Measurements from ENCODE around the gene MMP15.
"Not testable (repeated sequence)": the region's sequence is repeated elsewhere in the genome, so short reads cannot be mapped to it uniquely, and the experiment has no call there.

The MMP15 gene

DNA sequence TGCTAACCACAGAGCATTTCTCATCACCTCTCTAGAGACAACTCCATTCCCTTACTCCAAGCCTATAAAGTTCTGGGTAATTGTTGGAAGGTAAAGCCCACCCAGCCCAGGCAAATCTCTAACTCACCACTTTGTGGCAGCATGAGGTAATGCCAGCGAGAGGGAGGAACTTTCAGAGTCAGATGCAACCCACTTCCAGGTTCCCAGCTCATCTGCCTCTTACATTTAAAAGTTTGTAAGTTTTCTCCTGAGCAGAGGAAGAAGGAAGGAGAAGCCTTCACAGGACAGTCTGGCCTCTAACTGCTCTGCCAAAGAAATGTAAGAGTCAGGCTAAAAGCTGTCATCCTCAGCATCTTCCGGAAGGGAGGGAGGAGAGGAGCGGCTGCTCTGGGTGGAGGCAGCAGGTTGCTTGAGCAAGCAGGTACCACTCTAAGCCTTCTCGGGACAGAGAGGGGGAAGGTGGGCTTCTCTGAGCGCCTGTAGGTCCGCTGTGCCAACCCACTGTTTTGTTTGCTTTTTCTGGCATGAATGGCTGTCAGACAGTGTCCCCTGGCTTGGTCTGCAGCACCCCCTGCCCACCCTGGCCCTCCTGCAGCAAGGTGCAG lies 26.1 kb upstream of the MMP15 start:
- Histone ChIP-seq H3K4me1 (ENCODE audit: insufficient read depth, low read length) (peaks cover 23% of the 10 kb centered on the region), H3K36me3 (ENCODE audit: insufficient read depth, low read length) (peaks cover 46% of the 10 kb centered on the region), H3K9me3 (ENCODE audit: low read length) (no peaks in the 10 kb centered on the region), H2AFZ (ENCODE audit: low read depth, low read length) (peak overlapping the region; percentile 44), H3K4me3 (ENCODE audit: low read length) (peak overlapping the region; percentile 66), H3K27me3 (ENCODE audit: insufficient read depth, low read length) (no peaks in the 10 kb centered on the region)

DNA sequence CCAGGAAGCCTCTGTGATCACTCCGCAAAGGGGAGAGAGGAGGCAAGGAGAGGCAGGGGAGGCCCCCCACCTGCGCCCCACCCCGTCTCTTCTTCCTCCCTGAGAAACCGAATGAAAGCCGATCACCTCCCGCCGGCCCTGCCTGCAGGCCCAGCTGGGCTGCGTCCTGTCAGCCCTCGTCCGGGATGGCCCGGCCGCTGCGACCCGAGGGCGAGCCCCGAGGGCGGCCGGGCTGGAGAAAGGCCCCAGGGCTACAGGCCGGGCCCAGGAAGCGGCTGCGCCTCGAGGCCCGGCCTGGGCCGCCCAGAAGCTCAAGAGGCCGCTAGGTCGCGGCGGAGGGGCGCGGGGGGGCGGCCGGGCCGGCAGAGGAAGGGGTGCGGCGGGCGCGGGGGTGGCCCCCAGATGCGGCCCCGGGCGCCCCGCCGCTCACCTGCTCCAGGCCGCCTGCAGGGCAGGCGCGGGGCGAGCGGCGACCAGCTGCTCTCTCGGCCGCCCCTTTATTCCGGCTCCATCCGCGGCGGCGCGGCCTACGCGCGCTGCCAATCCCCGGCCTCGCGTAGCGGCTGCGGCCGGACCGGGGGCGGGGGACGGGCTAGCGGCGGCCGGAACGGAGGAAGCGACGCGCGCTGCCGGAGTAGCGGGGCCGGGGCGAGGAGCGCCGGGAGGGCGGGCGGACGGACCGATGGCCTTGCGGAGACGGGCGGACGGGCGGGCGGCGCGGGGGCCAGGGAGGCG lies 25.4 kb upstream of the MMP15 start, which contains the start of gene ZNF319:
ZNF319 (minus strand) TSS at position 702 of the 735 bp plus-strand sequence. CDS start 2,407 bp downstream, outside the sequence.
- Histone ChIP-seq H3K27me3 (ENCODE audit: insufficient read depth, low read length) (no peaks in the 10 kb centered on the region), H3K36me3 (ENCODE audit: insufficient read depth, low read length) (peaks cover 44% of the 10 kb centered on the region), H3K9me3 (ENCODE audit: low read length) (no peaks in the 10 kb centered on the region), H2AFZ (ENCODE audit: low read depth, low read length) (peak within 1 kb of the TSS; percentile 77), H3K4me1 (ENCODE audit: insufficient read depth, low read length) (peaks cover 23% of the 10 kb centered on the region), H3K4me3 (ENCODE audit: low read length) (peak within 1 kb of the TSS; percentile 66)

DNA sequence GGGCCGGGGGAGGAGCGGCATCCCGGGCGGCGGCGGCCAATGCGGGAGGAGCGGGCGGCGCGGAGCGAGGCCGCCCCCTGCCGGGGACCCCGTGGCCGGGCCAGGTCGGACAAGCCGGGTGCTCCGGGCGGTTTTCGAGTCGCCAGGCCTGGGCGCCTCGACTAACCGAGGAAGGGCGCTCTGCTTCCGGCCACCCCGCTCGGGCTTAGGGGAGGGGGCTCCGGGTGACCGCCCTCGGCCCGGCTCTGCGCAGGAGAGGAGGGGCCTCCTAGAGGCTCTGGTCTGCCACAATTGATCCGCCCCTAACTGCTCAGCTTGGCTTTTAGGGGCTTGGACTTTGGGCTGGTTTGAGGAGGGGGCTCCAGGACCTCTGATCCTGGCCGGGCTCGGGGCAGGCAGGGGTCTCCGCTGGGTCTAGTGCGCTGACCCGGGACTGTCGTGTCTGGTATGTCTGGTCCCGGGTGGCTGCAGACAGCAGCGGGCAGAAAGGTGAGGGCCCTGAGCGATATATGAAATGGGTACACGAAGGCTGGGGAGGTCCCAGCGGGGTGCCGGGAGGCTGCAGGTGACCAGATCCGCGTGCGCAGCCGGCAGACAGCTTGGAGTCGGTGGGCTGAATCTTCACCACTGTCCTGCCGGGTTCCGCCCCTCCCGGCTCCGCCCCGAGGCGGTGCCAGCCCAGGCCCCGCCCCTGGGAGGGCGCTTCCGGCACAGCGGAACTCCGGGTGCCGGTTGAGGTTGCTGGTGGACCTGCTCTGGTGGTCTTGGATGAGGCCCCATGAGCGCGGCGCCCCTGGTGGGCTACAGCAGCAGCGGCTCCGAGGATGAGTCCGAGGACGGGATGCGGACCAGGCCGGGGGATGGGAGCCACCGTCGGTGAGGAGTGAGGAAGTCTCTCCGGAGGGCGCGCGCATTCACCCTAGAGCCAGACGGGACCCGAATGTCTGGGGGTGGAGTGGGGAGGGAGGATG lies 24.6 kb upstream of the MMP15 start, which contains the start of gene USB1:
USB1 (plus strand) TSS at position 702 of the 971 bp plus-strand sequence; CDS start at position 779, 77 bp downstream.
- H2AFZ ChIP-seq (ENCODE audit: low read depth, low read length): peak within 1 kb of the TSS; percentile 77
- H3K36me3 ChIP-seq (ENCODE audit: insufficient read depth, low read length): peaks cover 42% of the 10 kb centered on the region
- no peaks in the 10 kb centered on the region for H3K9me3 ChIP-seq (ENCODE audit: low read length)
- H3K4me3 ChIP-seq (ENCODE audit: low read length): peak within 1 kb of the TSS; percentile 66
- H3K4me1 ChIP-seq (ENCODE audit: insufficient read depth, low read length): peaks cover 23% of the 10 kb centered on the region
- H3K27me3 ChIP-seq (ENCODE audit: insufficient read depth, low read length): no peaks in the 10 kb centered on the region

DNA sequence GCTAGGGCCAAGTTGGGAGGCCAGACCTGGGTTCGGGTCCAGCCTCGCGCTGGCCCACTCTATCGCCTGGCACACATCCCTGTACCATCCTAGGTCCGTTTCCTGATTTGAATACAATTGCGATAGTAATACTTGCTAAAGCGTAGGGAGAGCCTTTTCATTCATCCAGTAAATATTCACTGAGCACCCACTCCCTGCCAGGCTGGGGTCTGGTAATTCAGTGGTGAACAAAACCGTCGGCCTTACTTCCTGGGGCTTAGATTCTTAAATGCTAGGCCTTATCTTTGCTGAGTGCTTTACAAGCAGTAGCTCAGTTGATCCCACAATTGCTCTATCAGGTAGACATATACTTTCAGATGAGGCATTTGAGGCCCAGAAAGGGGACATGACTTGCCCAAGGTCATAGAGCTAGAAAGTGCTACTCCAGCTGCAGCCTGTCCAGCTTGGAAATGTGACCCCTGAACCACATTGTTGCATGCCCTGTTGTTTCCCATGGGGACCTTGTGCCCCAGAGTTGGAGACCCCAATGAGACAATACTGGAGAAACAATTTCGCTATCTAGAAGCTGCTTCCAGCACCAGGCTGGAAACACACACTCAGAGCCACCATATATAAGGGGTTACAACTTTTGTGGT lies 23.7 kb upstream of the MMP15 start:
- Histone ChIP-seq H3K27me3 (ENCODE audit: insufficient read depth, low read length) (no peaks in the 10 kb centered on the region), H3K4me1 (ENCODE audit: insufficient read depth, low read length) (peaks cover 23% of the 10 kb centered on the region), H3K9me3 (ENCODE audit: low read length) (no peaks in the 10 kb centered on the region), H3K4me3 (ENCODE audit: low read length) (peak overlapping the region; percentile 66), H3K36me3 (ENCODE audit: insufficient read depth, low read length) (peaks cover 38% of the 10 kb centered on the region), H2AFZ (ENCODE audit: low read depth, low read length) (no peak overlapping the region)

DNA sequence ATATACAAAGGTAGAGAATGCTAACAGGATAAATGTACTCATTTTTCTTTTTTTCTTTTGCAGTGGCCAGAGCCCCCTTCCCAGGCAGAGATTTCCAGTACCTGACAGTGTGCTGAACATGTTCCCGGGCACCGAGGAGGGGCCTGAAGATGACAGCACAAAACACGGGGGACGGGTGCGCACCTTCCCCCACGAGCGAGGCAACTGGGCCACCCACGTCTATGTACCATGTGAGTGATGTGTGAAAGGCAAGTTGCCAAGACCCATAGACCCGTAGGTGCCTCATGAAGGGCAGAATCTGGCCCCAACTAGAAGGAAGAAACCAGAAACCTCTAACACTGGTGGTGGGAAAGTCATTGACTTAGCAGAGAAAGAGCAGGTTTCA lies 23.1 kb upstream of the MMP15 start:
- Histone ChIP-seq H3K9me3 (ENCODE audit: low read length) (no peaks in the 10 kb centered on the region), H3K4me3 (ENCODE audit: low read length) (peak overlapping the region; percentile 66), H3K27me3 (ENCODE audit: insufficient read depth, low read length) (no peaks in the 10 kb centered on the region), H3K4me1 (ENCODE audit: insufficient read depth, low read length) (peaks cover 23% of the 10 kb centered on the region), H3K36me3 (ENCODE audit: insufficient read depth, low read length) (peaks cover 33% of the 10 kb centered on the region), H2AFZ (ENCODE audit: low read depth, low read length) (no peak overlapping the region)

DNA sequence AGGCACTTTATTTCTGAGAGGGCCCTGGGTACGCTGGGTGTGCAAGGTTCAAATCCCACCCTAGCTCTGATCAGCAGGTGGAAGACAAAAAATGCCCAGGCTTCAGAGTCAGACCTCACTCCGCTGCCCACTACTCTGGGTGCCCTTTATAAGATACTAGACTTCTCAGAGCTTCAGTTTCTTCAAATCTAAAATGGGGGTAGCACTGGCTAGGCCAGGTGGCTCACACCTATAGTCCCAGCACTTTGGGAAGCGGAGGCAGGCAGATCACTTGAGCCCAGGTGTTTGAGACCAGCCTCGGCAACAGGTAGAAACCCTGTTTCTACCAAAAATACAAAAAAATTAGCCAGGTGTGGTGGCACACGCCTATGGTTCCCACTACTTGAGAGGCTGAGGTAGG lies 22.6 kb upstream of the MMP15 start:
- Histone ChIP-seq H2AFZ (ENCODE audit: low read depth, low read length) (no peak overlapping the region), H3K4me1 (ENCODE audit: insufficient read depth, low read length) (peaks cover 23% of the 10 kb centered on the region), H3K9me3 (ENCODE audit: low read length) (no peaks in the 10 kb centered on the region), H3K4me3 (ENCODE audit: low read length) (no peak overlapping the region), H3K36me3 (ENCODE audit: insufficient read depth, low read length) (peaks cover 27% of the 10 kb centered on the region), H3K27me3 (ENCODE audit: insufficient read depth, low read length) (no peaks in the 10 kb centered on the region)

DNA sequence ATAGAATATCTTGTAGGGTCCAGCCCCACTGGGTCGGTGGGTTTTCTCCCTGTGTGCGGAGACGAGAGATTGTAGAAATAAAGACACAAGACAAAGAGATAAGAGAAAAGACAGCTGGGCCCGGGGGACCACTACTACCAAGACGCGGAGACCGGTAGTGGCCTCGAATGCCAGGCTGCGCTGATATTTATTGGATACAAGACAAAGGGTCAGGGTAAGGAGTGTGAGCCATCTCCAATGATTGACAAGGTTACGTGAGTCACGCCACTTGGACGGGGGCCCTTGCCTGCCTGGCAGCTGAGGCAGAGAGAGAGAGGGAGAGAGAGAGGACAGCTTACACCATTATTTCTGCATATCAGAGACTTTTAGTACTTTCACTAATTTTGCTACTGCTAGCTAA lies 20.8 kb upstream of the MMP15 start:
- not testable (repeated sequence) for H3K27me3 ChIP-seq (ENCODE audit: insufficient read depth, low read length); H3K9me3 ChIP-seq (ENCODE audit: low read length); H3K4me3 ChIP-seq (ENCODE audit: low read length); H2AFZ ChIP-seq (ENCODE audit: low read depth, low read length)
- Histone ChIP-seq H3K4me1 (ENCODE audit: insufficient read depth, low read length) (peaks cover 12% of the 10 kb centered on the region), H3K36me3 (ENCODE audit: insufficient read depth, low read length) (peaks cover 30% of the 10 kb centered on the region)

DNA sequence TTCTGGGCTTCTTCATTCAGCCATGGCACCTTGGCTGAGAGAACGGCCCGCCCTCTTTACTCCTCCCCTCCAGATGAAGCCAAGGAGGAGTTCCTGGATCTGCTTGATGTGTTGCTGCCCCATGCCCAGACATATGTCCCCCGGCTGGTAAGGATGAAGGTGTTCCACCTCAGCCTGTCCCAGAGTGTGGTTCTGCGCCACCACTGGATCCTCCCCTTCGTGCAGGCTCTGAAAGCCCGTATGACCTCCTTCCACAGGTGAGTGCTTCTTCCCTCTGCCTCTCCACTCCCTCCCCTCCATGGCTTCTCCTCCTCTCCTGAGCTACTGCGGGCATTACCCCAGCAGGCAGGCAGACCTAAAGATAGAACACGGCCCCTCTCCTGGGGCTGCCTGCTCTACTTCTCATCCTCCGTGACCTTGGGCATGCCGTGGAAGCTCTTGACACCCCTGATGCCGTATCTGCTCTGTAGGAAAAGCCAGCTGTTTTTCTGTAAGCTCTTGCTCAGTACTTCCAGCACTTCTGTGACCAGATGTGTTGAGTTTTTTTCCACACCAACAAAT lies 15.6 kb upstream of the MMP15 start:
- Histone ChIP-seq H3K4me3 (ENCODE audit: low read length) (no peak overlapping the region), H3K27me3 (ENCODE audit: insufficient read depth, low read length) (no peaks in the 10 kb centered on the region), H3K9me3 (ENCODE audit: low read length) (no peaks in the 10 kb centered on the region), H3K4me1 (ENCODE audit: insufficient read depth, low read length) (no peaks in the 10 kb centered on the region), H3K36me3 (ENCODE audit: insufficient read depth, low read length) (peaks cover 48% of the 10 kb centered on the region), H2AFZ (ENCODE audit: low read depth, low read length) (no peak overlapping the region)

DNA sequence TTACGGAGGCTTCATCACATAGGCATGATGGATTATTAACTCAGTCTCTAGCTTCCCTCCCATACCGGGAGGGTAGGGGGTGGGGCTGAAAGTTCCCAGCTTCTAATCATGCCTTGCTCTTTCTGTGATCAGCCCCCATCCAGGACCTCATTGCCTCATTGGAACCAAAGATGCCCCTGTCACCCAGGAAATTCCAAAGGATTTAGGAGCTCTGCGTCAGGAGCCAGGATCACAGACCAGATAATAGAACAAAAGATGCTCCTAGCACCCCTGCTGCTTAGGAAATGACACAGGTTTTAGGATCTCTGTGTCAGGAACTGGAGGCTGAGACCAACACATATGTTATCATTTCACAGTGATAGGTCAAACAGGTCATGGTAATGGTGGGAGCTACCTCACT lies 14.7 kb upstream of the MMP15 start:
- no peaks in the 10 kb centered on the region for H3K27me3 ChIP-seq (ENCODE audit: insufficient read depth, low read length)
- peaks cover 45% of the 10 kb centered on the region for H3K36me3 ChIP-seq (ENCODE audit: insufficient read depth, low read length)
- no peak overlapping the region for H2AFZ ChIP-seq (ENCODE audit: low read depth, low read length)
- no peak overlapping the region for H3K4me3 ChIP-seq (ENCODE audit: low read length)
- H3K4me1 ChIP-seq (ENCODE audit: insufficient read depth, low read length): no peaks in the 10 kb centered on the region
- no peaks in the 10 kb centered on the region for H3K9me3 ChIP-seq (ENCODE audit: low read length)

DNA sequence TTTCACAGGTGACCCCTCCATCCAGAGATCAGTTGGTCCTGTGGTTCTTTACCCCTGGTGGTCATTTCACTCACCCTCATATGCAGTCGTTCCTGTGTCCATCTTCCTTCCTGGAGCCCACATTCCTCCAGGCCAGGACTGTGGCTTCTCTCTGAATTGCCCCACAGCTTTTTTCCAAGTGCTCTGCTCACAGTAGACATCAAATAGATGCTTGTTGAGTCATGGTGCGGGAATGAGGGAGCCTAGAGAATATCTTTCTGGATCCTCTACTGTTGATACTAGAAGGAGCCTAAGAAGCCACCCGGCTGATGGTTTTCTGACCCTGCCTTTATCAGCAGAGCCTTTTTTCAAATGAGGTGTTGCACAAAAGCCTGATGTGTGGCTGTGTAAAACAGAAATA lies 13.9 kb upstream of the MMP15 start:
- H3K9me3 ChIP-seq (ENCODE audit: low read length): no peaks in the 10 kb centered on the region
- peaks cover 41% of the 10 kb centered on the region for H3K36me3 ChIP-seq (ENCODE audit: insufficient read depth, low read length)
- no peaks in the 10 kb centered on the region for H3K4me1 ChIP-seq (ENCODE audit: insufficient read depth, low read length)
- H3K27me3 ChIP-seq (ENCODE audit: insufficient read depth, low read length): no peaks in the 10 kb centered on the region
- H2AFZ ChIP-seq (ENCODE audit: low read depth, low read length): no peak overlapping the region
- H3K4me3 ChIP-seq (ENCODE audit: low read length): no peak overlapping the region

DNA sequence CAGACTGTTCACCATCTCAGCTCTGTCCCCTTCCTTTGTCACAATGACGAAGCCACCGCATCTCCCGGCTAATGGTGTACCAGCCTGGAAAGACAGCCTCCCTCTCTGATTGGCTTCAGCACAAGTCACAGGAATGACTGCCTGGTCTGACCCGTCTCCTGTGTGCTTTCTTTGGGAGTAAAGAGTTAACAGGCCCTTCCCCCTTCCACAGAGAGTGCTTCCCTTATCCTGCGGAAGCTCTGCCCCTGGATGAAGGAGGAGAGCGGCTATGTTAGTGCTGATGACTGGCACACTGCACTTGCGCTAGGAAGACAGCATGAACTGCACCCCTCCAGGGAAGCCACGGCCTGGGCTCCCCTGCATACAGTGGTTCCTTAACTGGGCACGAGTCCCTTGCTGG lies 13.1 kb upstream of the MMP15 start:
- Histone ChIP-seq H3K27me3 (ENCODE audit: insufficient read depth, low read length) (no peaks in the 10 kb centered on the region), H3K4me1 (ENCODE audit: insufficient read depth, low read length) (no peaks in the 10 kb centered on the region), H3K36me3 (ENCODE audit: insufficient read depth, low read length) (peaks cover 40% of the 10 kb centered on the region), H3K9me3 (ENCODE audit: low read length) (no peaks in the 10 kb centered on the region), H3K4me3 (ENCODE audit: low read length) (no peak overlapping the region), H2AFZ (ENCODE audit: low read depth, low read length) (no peak overlapping the region)

DNA sequence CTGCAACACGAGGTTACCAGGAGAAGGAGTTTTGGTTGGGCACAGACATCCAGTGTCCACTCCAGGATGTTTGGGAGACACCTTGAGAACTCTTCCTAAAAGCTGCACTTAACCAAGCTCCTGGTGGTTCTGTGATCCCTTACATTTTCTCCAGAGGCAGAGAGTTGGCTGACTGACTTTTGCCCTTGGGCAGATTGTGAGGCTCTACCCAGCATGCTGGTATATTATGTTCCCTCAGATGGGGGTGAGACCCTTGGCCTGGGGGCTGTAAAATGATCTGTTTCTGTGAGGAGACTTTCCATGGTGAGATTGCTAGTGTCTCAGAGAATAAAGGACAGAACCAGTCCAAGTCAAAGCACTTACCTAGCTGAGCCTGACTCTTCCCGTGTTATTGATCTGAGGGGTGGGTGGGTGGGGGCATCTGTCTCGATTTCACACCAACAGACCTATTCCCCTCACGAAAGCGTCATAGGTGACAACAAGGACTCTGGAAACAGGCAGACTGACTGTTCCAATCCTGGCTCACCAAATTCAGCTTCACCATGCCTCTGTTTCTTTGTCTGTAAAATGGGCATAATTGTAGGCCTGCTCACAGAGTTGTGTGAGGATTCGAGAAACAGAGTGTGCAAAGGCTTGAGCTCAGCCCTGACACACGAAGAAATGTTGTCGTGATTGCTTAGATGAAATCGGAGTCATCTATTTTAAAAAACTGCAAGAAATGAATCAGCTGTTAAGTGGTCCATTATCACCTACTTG lies 12.2 kb upstream of the MMP15 start:
- peaks cover 40% of the 10 kb centered on the region for H3K36me3 ChIP-seq (ENCODE audit: insufficient read depth, low read length)

More for the DNA sequence above, 12.2 kb upstream of the MMP15 start:
- H3K9me3 ChIP-seq (ENCODE audit: low read length): no peaks in the 10 kb centered on the region
- H3K4me3 ChIP-seq (ENCODE audit: low read length): no peak overlapping the region
- H3K4me1 ChIP-seq (ENCODE audit: insufficient read depth, low read length): no peaks in the 10 kb centered on the region
- no peak overlapping the region for H2AFZ ChIP-seq (ENCODE audit: low read depth, low read length)
- no peaks in the 10 kb centered on the region for H3K27me3 ChIP-seq (ENCODE audit: insufficient read depth, low read length)

All from neuron (in vitro differentiated cells).